ENCODE measurements around the gene SDK1. TPM values are rescaled to one million over a fixed set of nuclear protein-coding genes. Genes with fewer than 3 reads are reported as not detected.

SDK1 gene
- total and polyA plus RNA-seq, 4 donors = 0.12 to 0.47 (median 0.36) TPM

DNA sequence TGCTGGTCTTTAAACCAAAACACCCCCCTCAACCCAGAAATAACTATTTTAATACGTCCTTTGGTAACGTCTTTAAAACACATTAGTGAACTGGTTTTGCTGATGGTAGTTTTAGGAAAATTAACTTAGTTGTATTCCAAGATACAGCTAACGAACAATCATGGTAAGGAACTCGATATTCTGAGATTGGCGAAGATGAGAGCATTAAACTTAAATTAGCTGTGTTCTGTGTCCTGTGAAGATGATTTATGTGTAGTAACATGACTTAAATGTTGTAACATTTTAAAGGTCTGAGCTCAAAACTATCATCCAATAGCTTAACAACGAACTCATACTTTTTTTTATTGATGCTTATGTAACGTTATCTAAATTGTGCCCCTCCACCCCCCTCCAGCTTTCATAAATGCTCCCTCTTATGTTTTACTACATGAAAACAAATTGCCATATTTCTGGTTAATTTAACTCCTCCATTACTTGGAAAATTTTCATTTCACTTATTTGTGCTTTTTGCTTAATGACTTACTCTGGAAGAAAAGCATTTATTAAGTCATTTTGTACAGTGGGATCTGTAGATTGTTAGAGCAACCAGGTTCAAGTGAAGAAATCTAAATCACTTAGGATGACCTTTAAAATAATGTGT, 1.7 kb downstream of the SDK1 start:
- WGBS = 55% methylated on average over 7 of the region's 7 CpGs
- peaks cover 0 to 4% (median 0%) of the 10 kb centered on the region in 4 donors for H3K27me3 ChIP-seq (ENCODE audit: control insufficient read depth in 4 of 4, insufficient read depth in 4 of 4, low read length in 3 of 4)
- H3K4me3 ChIP-seq (ENCODE audit: low read depth in 1 of 3, low read length in 3 of 3) = peak overlapping the region in 1 of 3 donors; percentile 76
- no peaks in the 10 kb centered on the region for H3K9me3 ChIP-seq (ENCODE audit: control insufficient read depth in 4 of 4, low read length in 3 of 4)
- no peak for DNase-seq (ENCODE audit: low spot score)
- peaks cover 8 to 15% (median 11%) of the 10 kb centered on the region in 4 donors for H3K4me1 ChIP-seq (ENCODE audit: control insufficient read depth in 4 of 4, insufficient read depth in 4 of 4, low read length in 3 of 4)
- no peaks in the 10 kb centered on the region for H3K36me3 ChIP-seq (ENCODE audit: control insufficient read depth in 4 of 4, insufficient read depth in 3 of 4, low read depth in 1 of 4, low read length in 3 of 4)
- no peak overlapping the region for H3K27ac ChIP-seq (ENCODE audit: low read depth in 1 of 2, low read length in 2 of 2)
- TF ChIP-seq RAD21 (IDR thresholded peaks at IDR 0.05) = no peak
- TF ChIP-seq, protein P1, sequence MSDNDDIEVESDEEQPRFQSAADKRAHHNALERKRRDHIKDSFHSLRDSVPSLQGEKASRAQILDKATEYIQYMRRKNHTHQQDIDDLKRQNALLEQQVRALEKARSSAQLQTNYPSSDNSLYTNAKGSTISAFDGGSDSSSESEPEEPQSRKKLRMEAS (IDR thresholded peaks at IDR 0.05) = no peak
- no peak for TF ChIP-seq TAF1 (conservative IDR thresholded peaks at IDR 0.05)
- TF ChIP-seq, protein P2, sequence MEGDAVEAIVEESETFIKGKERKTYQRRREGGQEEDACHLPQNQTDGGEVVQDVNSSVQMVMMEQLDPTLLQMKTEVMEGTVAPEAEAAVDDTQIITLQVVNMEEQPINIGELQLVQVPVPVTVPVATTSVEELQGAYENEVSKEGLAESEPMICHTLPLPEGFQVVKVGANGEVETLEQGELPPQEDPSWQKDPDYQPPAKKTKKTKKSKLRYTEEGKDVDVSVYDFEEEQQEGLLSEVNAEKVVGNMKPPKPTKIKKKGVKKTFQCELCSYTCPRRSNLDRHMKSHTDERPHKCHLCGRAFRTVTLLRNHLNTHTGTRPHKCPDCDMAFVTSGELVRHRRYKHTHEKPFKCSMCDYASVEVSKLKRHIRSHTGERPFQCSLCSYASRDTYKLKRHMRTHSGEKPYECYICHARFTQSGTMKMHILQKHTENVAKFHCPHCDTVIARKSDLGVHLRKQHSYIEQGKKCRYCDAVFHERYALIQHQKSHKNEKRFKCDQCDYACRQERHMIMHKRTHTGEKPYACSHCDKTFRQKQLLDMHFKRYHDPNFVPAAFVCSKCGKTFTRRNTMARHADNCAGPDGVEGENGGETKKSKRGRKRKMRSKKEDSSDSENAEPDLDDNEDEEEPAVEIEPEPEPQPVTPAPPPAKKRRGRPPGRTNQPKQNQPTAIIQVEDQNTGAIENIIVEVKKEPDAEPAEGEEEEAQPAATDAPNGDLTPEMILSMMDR (IDR thresholded peaks at IDR 0.05; ENCODE audit: low read depth, low read length, missing input control) = no peak
- TF ChIP-seq EGR1 (IDR thresholded peaks at IDR 0.05; ENCODE audit: low read depth in 2 of 2) = no peak
- no peak for TF ChIP-seq HNF4A (conservative IDR thresholded peaks at IDR 0.05)
- no peak for TF ChIP-seq RXRA (IDR thresholded peaks at IDR 0.05)
- TF ChIP-seq GABPA (IDR thresholded peaks at IDR 0.05 in 1 of 2, conservative IDR thresholded peaks at IDR 0.05 in 1 of 2) = no peak
- no peak for TF ChIP-seq HNF4G (IDR thresholded peaks at IDR 0.05)
- TF ChIP-seq, protein P3, sequence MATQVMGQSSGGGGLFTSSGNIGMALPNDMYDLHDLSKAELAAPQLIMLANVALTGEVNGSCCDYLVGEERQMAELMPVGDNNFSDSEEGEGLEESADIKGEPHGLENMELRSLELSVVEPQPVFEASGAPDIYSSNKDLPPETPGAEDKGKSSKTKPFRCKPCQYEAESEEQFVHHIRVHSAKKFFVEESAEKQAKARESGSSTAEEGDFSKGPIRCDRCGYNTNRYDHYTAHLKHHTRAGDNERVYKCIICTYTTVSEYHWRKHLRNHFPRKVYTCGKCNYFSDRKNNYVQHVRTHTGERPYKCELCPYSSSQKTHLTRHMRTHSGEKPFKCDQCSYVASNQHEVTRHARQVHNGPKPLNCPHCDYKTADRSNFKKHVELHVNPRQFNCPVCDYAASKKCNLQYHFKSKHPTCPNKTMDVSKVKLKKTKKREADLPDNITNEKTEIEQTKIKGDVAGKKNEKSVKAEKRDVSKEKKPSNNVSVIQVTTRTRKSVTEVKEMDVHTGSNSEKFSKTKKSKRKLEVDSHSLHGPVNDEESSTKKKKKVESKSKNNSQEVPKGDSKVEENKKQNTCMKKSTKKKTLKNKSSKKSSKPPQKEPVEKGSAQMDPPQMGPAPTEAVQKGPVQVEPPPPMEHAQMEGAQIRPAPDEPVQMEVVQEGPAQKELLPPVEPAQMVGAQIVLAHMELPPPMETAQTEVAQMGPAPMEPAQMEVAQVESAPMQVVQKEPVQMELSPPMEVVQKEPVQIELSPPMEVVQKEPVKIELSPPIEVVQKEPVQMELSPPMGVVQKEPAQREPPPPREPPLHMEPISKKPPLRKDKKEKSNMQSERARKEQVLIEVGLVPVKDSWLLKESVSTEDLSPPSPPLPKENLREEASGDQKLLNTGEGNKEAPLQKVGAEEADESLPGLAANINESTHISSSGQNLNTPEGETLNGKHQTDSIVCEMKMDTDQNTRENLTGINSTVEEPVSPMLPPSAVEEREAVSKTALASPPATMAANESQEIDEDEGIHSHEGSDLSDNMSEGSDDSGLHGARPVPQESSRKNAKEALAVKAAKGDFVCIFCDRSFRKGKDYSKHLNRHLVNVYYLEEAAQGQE (IDR thresholded peaks at IDR 0.05) = no peak
- TF ChIP-seq, protein P4, sequence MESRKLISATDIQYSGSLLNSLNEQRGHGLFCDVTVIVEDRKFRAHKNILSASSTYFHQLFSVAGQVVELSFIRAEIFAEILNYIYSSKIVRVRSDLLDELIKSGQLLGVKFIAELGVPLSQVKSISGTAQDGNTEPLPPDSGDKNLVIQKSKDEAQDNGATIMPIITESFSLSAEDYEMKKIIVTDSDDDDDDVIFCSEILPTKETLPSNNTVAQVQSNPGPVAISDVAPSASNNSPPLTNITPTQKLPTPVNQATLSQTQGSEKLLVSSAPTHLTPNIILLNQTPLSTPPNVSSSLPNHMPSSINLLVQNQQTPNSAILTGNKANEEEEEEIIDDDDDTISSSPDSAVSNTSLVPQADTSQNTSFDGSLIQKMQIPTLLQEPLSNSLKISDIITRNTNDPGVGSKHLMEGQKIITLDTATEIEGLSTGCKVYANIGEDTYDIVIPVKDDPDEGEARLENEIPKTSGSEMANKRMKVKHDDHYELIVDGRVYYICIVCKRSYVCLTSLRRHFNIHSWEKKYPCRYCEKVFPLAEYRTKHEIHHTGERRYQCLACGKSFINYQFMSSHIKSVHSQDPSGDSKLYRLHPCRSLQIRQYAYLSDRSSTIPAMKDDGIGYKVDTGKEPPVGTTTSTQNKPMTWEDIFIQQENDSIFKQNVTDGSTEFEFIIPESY (IDR thresholded peaks at IDR 0.05) = no peak
- TF ChIP-seq FOXA1 (IDR thresholded peaks at IDR 0.05) = no peak
- no peak for TF ChIP-seq SP1 (IDR thresholded peaks at IDR 0.05)
- H3K9ac ChIP-seq (ENCODE audit: low read depth in 1 of 2, low read length in 2 of 2) = no peak overlapping the region

DNA sequence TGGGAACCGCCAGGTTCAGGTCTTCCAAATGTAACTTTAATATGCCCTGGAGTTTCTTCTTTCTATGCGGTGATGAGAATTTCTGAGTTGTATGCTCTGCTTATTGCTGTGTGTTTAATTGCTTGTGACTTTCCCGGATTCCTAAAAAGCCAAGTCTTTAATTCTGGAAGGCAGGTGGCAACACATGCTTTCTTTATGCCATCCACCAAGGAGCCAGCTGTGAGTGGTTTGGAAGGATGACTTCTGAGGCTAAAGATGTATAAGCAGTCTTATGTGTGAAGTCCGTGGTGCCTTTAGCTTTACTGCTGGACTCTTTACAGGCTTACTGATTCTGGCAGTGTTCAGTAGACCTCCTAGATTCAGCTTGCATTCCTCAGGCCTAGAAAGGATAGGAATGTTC, 3.1 kb downstream of the SDK1 start:
- Histone ChIP-seq H3K4me1 (ENCODE audit: control insufficient read depth in 4 of 4, insufficient read depth in 4 of 4, low read length in 3 of 4) (peaks cover 8 to 15% (median 11%) of the 10 kb centered on the region in 4 donors), H3K4me3 (ENCODE audit: low read depth in 1 of 3, low read length in 3 of 3) (no peak overlapping the region), H3K9me3 (ENCODE audit: control insufficient read depth in 4 of 4, low read length in 3 of 4) (no peaks in the 10 kb centered on the region), H3K27me3 (ENCODE audit: control insufficient read depth in 4 of 4, insufficient read depth in 4 of 4, low read length in 3 of 4) (peaks cover 0 to 4% (median 0%) of the 10 kb centered on the region in 4 donors), H3K9ac (ENCODE audit: low read depth in 1 of 2, low read length in 2 of 2) (no peak overlapping the region), H3K27ac (ENCODE audit: low read depth in 1 of 2, low read length in 2 of 2) (no peak overlapping the region), H3K36me3 (ENCODE audit: control insufficient read depth in 4 of 4, insufficient read depth in 3 of 4, low read depth in 1 of 4, low read length in 3 of 4) (no peaks in the 10 kb centered on the region)
- TF ChIP-seq EGR1 (IDR thresholded peaks at IDR 0.05; ENCODE audit: low read depth in 2 of 2) (no peak), TAF1 (conservative IDR thresholded peaks at IDR 0.05) (no peak), HNF4G (IDR thresholded peaks at IDR 0.05) (no peak), JUND (IDR thresholded peaks at IDR 0.05) (no peak), YY1 (IDR thresholded peaks at IDR 0.05) (no peak), HNF4A (conservative IDR thresholded peaks at IDR 0.05) (no peak), GABPA (IDR thresholded peaks at IDR 0.05 in 1 of 2, conservative IDR thresholded peaks at IDR 0.05 in 1 of 2) (no peak), RAD21 (IDR thresholded peaks at IDR 0.05) (no peak)
- TF ChIP-seq, protein P5, sequence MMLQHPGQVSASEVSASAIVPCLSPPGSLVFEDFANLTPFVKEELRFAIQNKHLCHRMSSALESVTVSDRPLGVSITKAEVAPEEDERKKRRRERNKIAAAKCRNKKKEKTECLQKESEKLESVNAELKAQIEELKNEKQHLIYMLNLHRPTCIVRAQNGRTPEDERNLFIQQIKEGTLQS (IDR thresholded peaks at IDR 0.05) = no peak
- TF ChIP-seq, protein P4 (IDR thresholded peaks at IDR 0.05) = no peak
- TF ChIP-seq, protein P1 (IDR thresholded peaks at IDR 0.05) = no peak
- 96% methylated on average over 4 of the region's 4 CpGs for WGBS
- no peak for DNase-seq (ENCODE audit: low spot score)

Data from liver (tissue), 9 donors.